ENCODE data around the gene MLLT3. TPM values are rescaled to one million over a fixed set of nuclear protein-coding genes. Genes with fewer than 3 reads are reported as not detected.

The MLLT3 gene
- total RNA-seq, 4 donors from 2014 or later, result 10.8 to 17.5 (median 12.4) TPM

- Histone ChIP-seq H3K9me3 (no peaks in the 10 kb centered on the region), H3K4me3 (no peak overlapping the region), H3K27ac (no peak overlapping the region), H3K36me3 (no peaks in the 10 kb centered on the region), H3K27me3 (no peaks in the 10 kb centered on the region), H3K4me1 (no peaks in the 10 kb centered on the region)
- DNase-seq (ENCODE audit: low spot score in 2 of 2), result no peak
- TF ChIP-seq POLR2A (IDR thresholded peaks at IDR 0.05) (no peak), POLR2AphosphoS5 (IDR thresholded peaks at IDR 0.05) (no peak), EP300 (IDR thresholded peaks at IDR 0.05) (no peak)
- TF ChIP-seq, protein P1, sequence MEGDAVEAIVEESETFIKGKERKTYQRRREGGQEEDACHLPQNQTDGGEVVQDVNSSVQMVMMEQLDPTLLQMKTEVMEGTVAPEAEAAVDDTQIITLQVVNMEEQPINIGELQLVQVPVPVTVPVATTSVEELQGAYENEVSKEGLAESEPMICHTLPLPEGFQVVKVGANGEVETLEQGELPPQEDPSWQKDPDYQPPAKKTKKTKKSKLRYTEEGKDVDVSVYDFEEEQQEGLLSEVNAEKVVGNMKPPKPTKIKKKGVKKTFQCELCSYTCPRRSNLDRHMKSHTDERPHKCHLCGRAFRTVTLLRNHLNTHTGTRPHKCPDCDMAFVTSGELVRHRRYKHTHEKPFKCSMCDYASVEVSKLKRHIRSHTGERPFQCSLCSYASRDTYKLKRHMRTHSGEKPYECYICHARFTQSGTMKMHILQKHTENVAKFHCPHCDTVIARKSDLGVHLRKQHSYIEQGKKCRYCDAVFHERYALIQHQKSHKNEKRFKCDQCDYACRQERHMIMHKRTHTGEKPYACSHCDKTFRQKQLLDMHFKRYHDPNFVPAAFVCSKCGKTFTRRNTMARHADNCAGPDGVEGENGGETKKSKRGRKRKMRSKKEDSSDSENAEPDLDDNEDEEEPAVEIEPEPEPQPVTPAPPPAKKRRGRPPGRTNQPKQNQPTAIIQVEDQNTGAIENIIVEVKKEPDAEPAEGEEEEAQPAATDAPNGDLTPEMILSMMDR (IDR thresholded peaks at IDR 0.05), result no peak
Measured at GRCh38 chr9:20377790-20378189, 244.5 kb downstream of the MLLT3 start.

DNA sequence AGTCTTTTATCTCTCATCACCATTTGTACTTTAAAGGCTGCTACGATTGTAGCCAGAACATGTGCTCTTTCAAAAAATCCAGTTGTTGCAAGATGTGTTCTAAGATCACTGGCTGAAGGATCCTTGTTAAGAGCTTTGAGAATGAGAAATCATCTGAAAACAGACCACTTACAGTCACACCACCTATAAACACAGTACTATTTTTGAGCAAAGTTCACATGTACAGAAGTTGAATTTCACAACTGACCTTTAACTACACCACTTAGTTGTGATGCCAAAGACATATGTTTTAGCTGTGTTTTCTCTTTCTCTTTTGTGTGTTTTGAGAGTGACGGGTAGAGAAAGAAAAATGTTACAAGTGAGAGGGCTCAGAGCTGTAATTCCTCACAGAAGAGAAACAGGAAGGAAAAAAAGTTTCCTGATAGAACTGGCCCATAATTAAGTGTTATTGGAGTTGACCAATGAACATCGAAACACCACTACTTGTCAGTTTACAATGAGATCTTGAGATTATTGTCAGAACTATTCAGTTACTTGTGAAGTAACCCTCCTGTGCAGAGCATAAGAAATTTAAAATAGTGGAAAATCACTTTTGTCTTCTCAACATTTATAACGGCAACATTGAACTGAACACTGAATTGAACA, 245.4 kb downstream of the MLLT3 start:
- no peak for TF ChIP-seq POLR2AphosphoS5 (IDR thresholded peaks at IDR 0.05)
- TF ChIP-seq POLR2A (IDR thresholded peaks at IDR 0.05), result no peak
- TF ChIP-seq, protein P1 (IDR thresholded peaks at IDR 0.05), result no peak
- no peak for TF ChIP-seq EP300 (IDR thresholded peaks at IDR 0.05)
- Histone ChIP-seq H3K27ac (no peak overlapping the region), H3K27me3 (no peaks in the 10 kb centered on the region), H3K9me3 (no peaks in the 10 kb centered on the region), H3K36me3 (no peaks in the 10 kb centered on the region), H3K4me1 (no peaks in the 10 kb centered on the region), H3K4me3 (no peak overlapping the region)
- WGBS, result 77% methylated on average over 4 of the region's 4 CpGs
- DNase-seq (ENCODE audit: low spot score in 2 of 2), result no peak

- no peak overlapping the region for H3K4me3 ChIP-seq
- no peak overlapping the region for H3K27ac ChIP-seq
- TF ChIP-seq, protein P1 (IDR thresholded peaks at IDR 0.05), result no peak
- TF ChIP-seq POLR2AphosphoS5 (IDR thresholded peaks at IDR 0.05), result no peak
- no peak for TF ChIP-seq POLR2A (IDR thresholded peaks at IDR 0.05)
- TF ChIP-seq EP300 (IDR thresholded peaks at IDR 0.05), result no peak
- H3K4me1 ChIP-seq, result no peaks in the 10 kb centered on the region
- DNase-seq (ENCODE audit: low spot score in 2 of 2), result no peak
- no peaks in the 10 kb centered on the region for H3K9me3 ChIP-seq
- 89% methylated on average over 4 of the region's 4 CpGs for WGBS
- no peaks in the 10 kb centered on the region for H3K36me3 ChIP-seq
- H3K27me3 ChIP-seq, result no peaks in the 10 kb centered on the region
Measured at GRCh38 chr9:20376042-20376441, 246.3 kb downstream of the MLLT3 start.

- H3K4me1 ChIP-seq, result no peaks in the 10 kb centered on the region
- no peak overlapping the region for H3K27ac ChIP-seq
- no peaks in the 10 kb centered on the region for H3K9me3 ChIP-seq
- TF ChIP-seq, protein P1 (IDR thresholded peaks at IDR 0.05), result no peak
- no peak for TF ChIP-seq POLR2A (IDR thresholded peaks at IDR 0.05)
- TF ChIP-seq POLR2AphosphoS5 (IDR thresholded peaks at IDR 0.05), result no peak
- TF ChIP-seq EP300 (IDR thresholded peaks at IDR 0.05), result no peak
- no peaks in the 10 kb centered on the region for H3K27me3 ChIP-seq
- no peak overlapping the region for H3K4me3 ChIP-seq
- WGBS, result 89% methylated on average over 1 of the region's 1 CpG
- no peaks in the 10 kb centered on the region for H3K36me3 ChIP-seq
- DNase-seq (ENCODE audit: low spot score in 2 of 2), result no peak
Measured at GRCh38 chr9:20373263-20373662, 249.0 kb downstream of the MLLT3 start.

DNA sequence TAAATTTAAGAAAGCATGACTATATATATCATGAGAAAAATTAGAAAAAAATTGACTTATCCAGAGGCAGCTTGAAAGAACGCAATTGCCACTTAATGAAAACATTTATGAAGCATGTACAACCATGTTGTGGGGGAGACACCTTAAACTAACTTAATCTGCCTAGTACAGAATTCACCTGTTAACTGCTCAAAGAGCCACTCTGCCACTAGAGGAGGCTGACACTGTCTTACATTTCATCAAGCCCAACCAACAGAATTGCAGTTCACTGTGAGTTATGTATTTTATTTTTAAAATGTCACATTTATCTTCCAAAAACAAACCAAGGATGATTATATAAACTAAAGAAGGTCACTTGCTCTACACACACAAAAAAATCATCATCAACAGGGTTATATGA, 252.9 kb downstream of the MLLT3 start:
- H3K27ac ChIP-seq, result no peak overlapping the region
- WGBS, result 87% methylated on average over 1 of the region's 1 CpG
- DNase-seq (ENCODE audit: low spot score in 2 of 2), result no peak
- no peaks in the 10 kb centered on the region for H3K9me3 ChIP-seq
- H3K27me3 ChIP-seq, result no peaks in the 10 kb centered on the region
- no peak overlapping the region for H3K4me3 ChIP-seq
- TF ChIP-seq POLR2AphosphoS5 (IDR thresholded peaks at IDR 0.05), result no peak
- no peak for TF ChIP-seq POLR2A (IDR thresholded peaks at IDR 0.05)
- TF ChIP-seq, protein P1 (IDR thresholded peaks at IDR 0.05), result no peak
- no peak for TF ChIP-seq EP300 (IDR thresholded peaks at IDR 0.05)
- H3K4me1 ChIP-seq, result no peaks in the 10 kb centered on the region
- no peaks in the 10 kb centered on the region for H3K36me3 ChIP-seq

Data from suprapubic skin (tissue), 4 donors.